ENCODE results near the gene GUCA2B. TPM values are rescaled to one million over a fixed set of nuclear protein-coding genes. Genes with fewer than 3 reads are reported as not detected.

GUCA2B gene
- total RNA-seq, 1 donor from 2014 or later, result not detected

DNA sequence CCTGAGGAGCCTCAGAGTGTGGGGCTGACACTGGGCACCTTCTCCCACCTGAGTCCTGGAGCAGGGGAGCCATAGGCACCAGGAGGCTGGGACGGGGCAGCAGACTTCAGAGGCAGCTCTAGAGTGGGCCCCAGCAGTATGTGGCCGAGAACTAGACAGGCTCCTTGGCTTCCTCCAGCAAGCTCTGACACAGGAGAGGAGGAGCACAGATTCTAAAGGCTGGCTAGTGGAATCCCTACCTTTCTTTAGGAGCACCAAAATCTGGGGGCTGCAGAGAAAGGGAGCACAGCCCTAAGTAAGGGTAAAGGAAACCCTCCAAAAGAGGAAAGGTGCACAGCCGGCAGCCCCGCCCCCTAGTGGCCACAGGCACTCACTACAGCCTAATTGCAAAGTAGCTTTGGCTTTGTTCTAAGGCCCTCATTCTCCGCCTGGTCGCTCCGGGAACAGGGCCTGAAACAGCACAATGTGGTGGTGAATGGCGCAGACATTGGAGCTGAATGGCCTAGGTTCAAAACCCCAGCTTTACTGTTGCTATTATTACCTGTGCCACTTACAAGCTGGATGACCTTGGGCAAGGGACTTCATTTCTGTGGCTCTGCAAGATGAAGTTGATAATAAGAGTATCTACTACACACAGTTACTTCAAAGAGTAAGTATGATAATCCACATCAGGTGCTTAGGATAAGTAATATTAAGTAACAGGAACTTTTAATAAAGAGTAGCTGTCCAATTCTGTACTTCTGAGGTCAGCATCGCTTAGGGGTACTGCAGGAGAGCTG, 20.1 kb downstream of the GUCA2B start:
- Histone ChIP-seq H3K9ac (ENCODE audit: low read depth in 1 of 3, low read length in 3 of 3) (peak overlapping the region in 1 of 3 donors; percentile 57), H3K27me3 (ENCODE audit: control insufficient read depth in 3 of 3, insufficient read depth in 3 of 3, low read length in 3 of 3) (peaks cover 0 to 3% (median 0%) of the 10 kb centered on the region in 3 donors), H3K36me3 (ENCODE audit: control insufficient read depth in 3 of 3, insufficient read depth in 3 of 3, low read length in 3 of 3) (peaks cover 0 to 4% (median 0%) of the 10 kb centered on the region in 3 donors), H3K4me3 (ENCODE audit: low read length in 3 of 3) (peak overlapping the region in 1 of 3 donors; percentile 41), H3K4me1 (ENCODE audit: control insufficient read depth in 3 of 3, insufficient read depth in 3 of 3, low read length in 3 of 3) (peaks cover 9 to 35% (median 25%) of the 10 kb centered on the region in 3 donors), H3K27ac (ENCODE audit: low read depth, low read length) (no peak overlapping the region), H3K9me3 (ENCODE audit: control insufficient read depth in 3 of 3, low read length in 3 of 3) (no peaks in the 10 kb centered on the region)

DNA sequence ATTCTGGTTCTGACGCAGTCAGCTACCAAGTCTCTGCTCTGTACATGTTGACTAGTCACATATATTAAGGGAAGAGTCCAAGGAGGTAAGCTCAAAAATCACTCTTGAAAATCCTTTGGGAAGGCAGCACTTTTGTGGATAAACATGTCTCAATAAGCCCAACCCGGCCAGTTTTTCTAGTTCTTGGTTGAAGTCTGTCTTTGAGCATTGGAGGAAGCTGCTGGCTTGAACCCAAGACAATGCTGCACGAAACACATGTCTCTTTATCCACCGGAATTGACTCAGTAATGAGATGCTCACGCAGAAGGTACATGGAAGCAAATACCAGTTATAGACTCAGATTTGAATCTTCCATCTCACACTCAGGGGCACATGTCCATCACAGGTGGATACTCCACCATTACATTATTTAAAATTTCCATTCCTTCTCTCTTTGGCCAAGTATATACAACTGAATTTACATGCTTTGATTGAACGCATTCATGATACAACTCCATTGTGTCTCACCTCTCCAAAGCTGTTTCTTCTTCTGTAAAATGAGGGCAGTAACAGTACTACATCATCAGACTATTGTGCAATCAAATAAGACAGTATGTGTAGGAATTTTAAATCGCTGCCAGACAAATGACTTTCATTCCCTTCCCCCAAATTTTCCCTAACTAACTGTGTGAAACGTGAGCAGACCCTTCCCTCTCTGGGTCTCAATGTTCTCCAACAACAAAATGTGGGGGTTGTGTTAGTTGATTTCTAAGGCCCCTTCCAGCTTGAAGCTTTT, 20.9 kb downstream of the GUCA2B start:
- peaks cover 0 to 3% (median 0%) of the 10 kb centered on the region in 3 donors for H3K27me3 ChIP-seq (ENCODE audit: control insufficient read depth in 3 of 3, insufficient read depth in 3 of 3, low read length in 3 of 3)
- H3K4me1 ChIP-seq (ENCODE audit: control insufficient read depth in 3 of 3, insufficient read depth in 3 of 3, low read length in 3 of 3), result peaks cover 9 to 35% (median 25%) of the 10 kb centered on the region in 3 donors
- no peak overlapping the region for H3K9ac ChIP-seq (ENCODE audit: low read depth in 1 of 3, low read length in 3 of 3)
- no peaks in the 10 kb centered on the region for H3K9me3 ChIP-seq (ENCODE audit: control insufficient read depth in 3 of 3, low read length in 3 of 3)
- no peak overlapping the region for H3K4me3 ChIP-seq (ENCODE audit: low read length in 3 of 3)
- H3K27ac ChIP-seq (ENCODE audit: low read depth, low read length), result no peak overlapping the region
- peaks cover 0 to 4% (median 0%) of the 10 kb centered on the region in 3 donors for H3K36me3 ChIP-seq (ENCODE audit: control insufficient read depth in 3 of 3, insufficient read depth in 3 of 3, low read length in 3 of 3)

DNA sequence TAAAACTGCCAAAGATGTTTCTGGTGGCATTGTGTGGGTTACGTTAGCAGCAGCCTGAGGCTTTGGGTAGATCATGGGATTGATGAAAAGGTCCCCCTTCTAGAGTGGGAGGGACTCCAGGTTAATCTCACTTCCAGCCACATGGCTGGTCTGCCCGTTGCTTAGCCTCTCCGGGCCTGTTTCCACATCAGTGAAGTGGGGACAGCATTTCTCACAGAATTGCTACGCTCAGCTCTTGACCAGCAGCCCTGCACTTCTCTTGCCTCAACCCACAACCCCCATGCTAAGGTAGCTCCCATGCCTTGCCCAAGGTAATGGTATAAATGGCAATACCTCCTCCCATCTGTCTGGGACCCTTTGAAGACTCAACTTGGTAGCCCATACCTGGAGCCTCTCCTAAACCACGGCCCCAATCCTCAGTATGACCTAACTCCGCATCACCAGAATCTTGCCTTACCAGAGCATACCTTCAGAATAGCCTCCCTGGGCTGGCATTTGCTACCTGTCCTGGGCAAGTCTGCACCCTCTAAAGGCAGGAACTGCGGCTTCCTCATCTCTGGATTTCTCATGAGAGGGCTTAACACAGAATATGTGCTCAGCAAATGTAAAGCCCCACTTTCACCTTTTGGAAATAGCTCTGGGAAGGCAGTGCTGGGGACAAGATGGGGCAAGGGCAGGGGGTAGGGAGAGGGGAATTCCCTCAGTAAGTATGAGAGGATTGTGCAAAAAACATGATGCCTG, 22.3 kb downstream of the GUCA2B start:
- Histone ChIP-seq H3K27ac (ENCODE audit: low read depth, low read length) (no peak overlapping the region), H3K9me3 (ENCODE audit: control insufficient read depth in 3 of 3, low read length in 3 of 3) (no peaks in the 10 kb centered on the region), H3K27me3 (ENCODE audit: control insufficient read depth in 3 of 3, insufficient read depth in 3 of 3, low read length in 3 of 3) (peaks cover 0 to 3% (median 0%) of the 10 kb centered on the region in 3 donors), H3K4me1 (ENCODE audit: control insufficient read depth in 3 of 3, insufficient read depth in 3 of 3, low read length in 3 of 3) (peaks cover 9 to 35% (median 25%) of the 10 kb centered on the region in 3 donors), H3K36me3 (ENCODE audit: control insufficient read depth in 3 of 3, insufficient read depth in 3 of 3, low read length in 3 of 3) (peaks cover 2 to 11% (median 7%) of the 10 kb centered on the region in 3 donors), H3K9ac (ENCODE audit: low read depth in 1 of 3, low read length in 3 of 3) (no peak overlapping the region), H3K4me3 (ENCODE audit: low read length in 3 of 3) (no peak overlapping the region)

DNA sequence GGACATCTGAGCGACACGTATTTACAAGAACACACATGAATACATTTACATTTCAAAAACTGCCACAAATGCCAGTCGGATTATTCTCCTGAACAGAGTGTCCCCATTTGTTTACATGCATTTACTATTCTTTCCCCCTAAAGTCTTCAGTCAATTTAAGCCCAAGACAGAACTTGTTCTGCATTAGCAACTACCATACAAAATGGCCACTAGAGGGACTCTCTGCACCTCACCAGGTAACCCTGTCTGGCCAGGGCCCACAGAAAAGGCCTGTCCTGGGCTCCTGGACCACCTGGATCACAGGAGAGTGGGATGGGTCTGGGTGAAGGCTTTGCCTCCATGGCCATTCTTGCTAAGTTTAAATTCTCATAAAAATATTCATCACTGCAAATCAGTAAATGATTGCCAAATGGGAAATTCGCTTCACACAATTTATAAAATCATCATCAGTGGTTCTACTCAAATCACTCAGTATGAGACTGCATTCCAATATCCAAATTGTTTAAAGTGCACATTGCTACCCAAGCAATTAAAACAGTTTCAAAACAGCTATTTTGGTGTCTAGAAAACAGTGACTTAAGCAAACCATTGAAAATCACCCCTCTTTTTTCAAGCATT, 23.8 kb downstream of the GUCA2B start:
- no peaks in the 10 kb centered on the region for H3K9me3 ChIP-seq (ENCODE audit: control insufficient read depth in 3 of 3, low read length in 3 of 3)
- H3K27ac ChIP-seq (ENCODE audit: low read depth, low read length), result no peak overlapping the region
- no peak overlapping the region for H3K9ac ChIP-seq (ENCODE audit: low read depth in 1 of 3, low read length in 3 of 3)
- peaks cover 9 to 29% (median 19%) of the 10 kb centered on the region in 3 donors for H3K4me1 ChIP-seq (ENCODE audit: control insufficient read depth in 3 of 3, insufficient read depth in 3 of 3, low read length in 3 of 3)
- no peaks in the 10 kb centered on the region for H3K27me3 ChIP-seq (ENCODE audit: control insufficient read depth in 3 of 3, insufficient read depth in 3 of 3, low read length in 3 of 3)
- no peak overlapping the region for H3K4me3 ChIP-seq (ENCODE audit: low read length in 3 of 3)
- peaks cover 10 to 18% (median 15%) of the 10 kb centered on the region in 3 donors for H3K36me3 ChIP-seq (ENCODE audit: control insufficient read depth in 3 of 3, insufficient read depth in 3 of 3, low read length in 3 of 3)

DNA sequence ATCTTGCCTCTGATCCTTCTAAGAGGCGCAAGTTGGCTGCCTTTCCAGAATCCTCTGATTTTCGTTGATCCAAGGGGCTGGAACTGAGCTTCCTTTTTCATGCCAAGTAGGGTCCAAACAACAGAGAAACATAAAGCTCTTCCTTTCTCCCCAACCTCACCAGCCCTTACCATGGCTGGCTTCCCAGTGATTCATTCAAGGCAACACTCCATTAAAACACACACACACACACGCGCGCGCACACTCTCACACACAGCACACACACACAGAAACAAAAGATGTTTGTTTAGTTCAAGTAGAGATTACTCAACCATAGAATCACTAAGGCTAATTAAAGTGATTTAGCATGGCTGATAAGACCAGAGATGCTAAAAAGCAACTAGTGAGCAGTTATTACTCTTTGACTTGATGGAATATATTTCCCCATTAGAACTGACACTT, 24.4 kb downstream of the GUCA2B start:
- H3K36me3 ChIP-seq (ENCODE audit: control insufficient read depth in 3 of 3, insufficient read depth in 3 of 3, low read length in 3 of 3), result peaks cover 10 to 19% (median 15%) of the 10 kb centered on the region in 3 donors
- H3K9me3 ChIP-seq (ENCODE audit: control insufficient read depth in 3 of 3, low read length in 3 of 3), result no peaks in the 10 kb centered on the region
- no peak overlapping the region for H3K4me3 ChIP-seq (ENCODE audit: low read length in 3 of 3)
- peaks cover 9 to 23% (median 14%) of the 10 kb centered on the region in 3 donors for H3K4me1 ChIP-seq (ENCODE audit: control insufficient read depth in 3 of 3, insufficient read depth in 3 of 3, low read length in 3 of 3)
- H3K27ac ChIP-seq (ENCODE audit: low read depth, low read length), result no peak overlapping the region
- no peak overlapping the region for H3K9ac ChIP-seq (ENCODE audit: low read depth in 1 of 3, low read length in 3 of 3)
- no peaks in the 10 kb centered on the region for H3K27me3 ChIP-seq (ENCODE audit: control insufficient read depth in 3 of 3, insufficient read depth in 3 of 3, low read length in 3 of 3)

DNA sequence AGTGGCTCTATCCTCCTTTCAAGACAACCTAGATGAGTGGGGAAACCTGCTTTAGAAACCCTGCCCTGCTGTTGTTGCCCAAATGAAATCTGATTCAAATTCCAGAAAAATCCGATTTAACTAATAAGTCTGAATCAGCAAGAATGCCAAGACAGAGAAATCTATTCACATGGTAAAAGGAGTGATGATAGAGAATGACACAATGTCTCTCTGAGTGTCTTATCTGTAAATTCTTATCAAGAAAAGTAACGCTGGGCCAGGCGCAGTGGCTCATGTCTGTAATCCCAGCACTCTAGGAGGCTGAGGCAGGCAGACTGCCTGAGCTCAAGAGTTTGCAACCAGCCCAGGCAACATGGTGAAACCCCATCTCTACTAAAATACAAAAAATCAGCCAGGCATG, 25.0 kb downstream of the GUCA2B start:
- Histone ChIP-seq H3K36me3 (ENCODE audit: control insufficient read depth in 3 of 3, insufficient read depth in 3 of 3, low read length in 3 of 3) (peaks cover 10 to 19% (median 15%) of the 10 kb centered on the region in 3 donors), H3K27ac (ENCODE audit: low read depth, low read length) (no peak overlapping the region), H3K9ac (ENCODE audit: low read depth in 1 of 3, low read length in 3 of 3) (no peak overlapping the region), H3K9me3 (ENCODE audit: control insufficient read depth in 3 of 3, low read length in 3 of 3) (no peaks in the 10 kb centered on the region), H3K4me3 (ENCODE audit: low read length in 3 of 3) (no peak overlapping the region), H3K27me3 (ENCODE audit: control insufficient read depth in 3 of 3, insufficient read depth in 3 of 3, low read length in 3 of 3) (no peaks in the 10 kb centered on the region), H3K4me1 (ENCODE audit: control insufficient read depth in 3 of 3, insufficient read depth in 3 of 3, low read length in 3 of 3) (peaks cover 3 to 17% (median 7%) of the 10 kb centered on the region in 3 donors)

DNA sequence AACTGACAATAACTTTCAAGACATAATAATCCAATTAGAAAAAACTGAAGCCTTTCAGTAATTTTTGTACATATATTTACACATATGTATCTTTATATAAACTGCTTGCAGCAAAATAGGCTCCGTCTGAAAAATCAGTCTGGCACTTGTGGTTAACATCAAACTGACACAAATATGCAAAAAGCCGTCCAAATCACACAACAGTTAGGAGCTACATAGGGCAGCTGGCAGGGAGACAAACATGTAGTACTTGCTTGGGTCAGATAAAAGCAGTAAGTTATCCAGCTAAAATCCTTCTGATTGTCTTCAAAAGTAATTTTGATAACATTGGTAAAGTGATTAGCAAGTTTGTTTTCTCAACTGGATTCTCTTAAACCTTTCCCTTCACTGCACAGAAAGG, 26.1 kb downstream of the GUCA2B start:
- peaks cover 0 to 6% (median 0%) of the 10 kb centered on the region in 3 donors for H3K4me1 ChIP-seq (ENCODE audit: control insufficient read depth in 3 of 3, insufficient read depth in 3 of 3, low read length in 3 of 3)
- H3K27me3 ChIP-seq (ENCODE audit: control insufficient read depth in 3 of 3, insufficient read depth in 3 of 3, low read length in 3 of 3), result no peaks in the 10 kb centered on the region
- no peak overlapping the region for H3K27ac ChIP-seq (ENCODE audit: low read depth, low read length)
- no peak overlapping the region for H3K9ac ChIP-seq (ENCODE audit: low read depth in 1 of 3, low read length in 3 of 3)
- H3K36me3 ChIP-seq (ENCODE audit: control insufficient read depth in 3 of 3, insufficient read depth in 3 of 3, low read length in 3 of 3), result peaks cover 12 to 19% (median 15%) of the 10 kb centered on the region in 3 donors
- H3K4me3 ChIP-seq (ENCODE audit: low read length in 3 of 3), result no peak overlapping the region
- H3K9me3 ChIP-seq (ENCODE audit: control insufficient read depth in 3 of 3, low read length in 3 of 3), result no peaks in the 10 kb centered on the region

DNA sequence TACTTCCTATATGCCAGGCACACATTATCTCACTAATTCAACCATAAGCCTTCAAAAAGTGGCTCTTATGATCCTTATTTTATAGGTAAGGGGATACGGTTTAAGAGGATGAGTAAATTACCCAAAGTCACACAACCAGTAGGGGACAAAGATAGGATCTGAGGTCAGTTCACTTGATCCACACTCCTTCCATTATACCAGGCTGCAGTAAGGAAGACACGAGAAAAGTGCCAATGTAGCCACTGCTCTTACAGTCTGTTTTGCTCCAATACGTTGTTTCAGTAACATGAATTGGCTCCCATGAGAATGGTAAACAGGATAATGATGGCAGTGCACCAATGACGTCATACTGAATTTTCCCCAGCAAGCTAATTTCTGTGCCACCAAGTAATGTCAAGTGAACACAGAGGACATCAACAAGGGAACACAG, 26.7 kb downstream of the GUCA2B start:
- Histone ChIP-seq H3K27ac (ENCODE audit: low read depth, low read length) (no peak overlapping the region), H3K9me3 (ENCODE audit: control insufficient read depth in 3 of 3, low read length in 3 of 3) (no peaks in the 10 kb centered on the region), H3K27me3 (ENCODE audit: control insufficient read depth in 3 of 3, insufficient read depth in 3 of 3, low read length in 3 of 3) (no peaks in the 10 kb centered on the region), H3K4me1 (ENCODE audit: control insufficient read depth in 3 of 3, insufficient read depth in 3 of 3, low read length in 3 of 3) (no peaks in the 10 kb centered on the region), H3K4me3 (ENCODE audit: low read length in 3 of 3) (no peak overlapping the region), H3K9ac (ENCODE audit: low read depth in 1 of 3, low read length in 3 of 3) (no peak overlapping the region), H3K36me3 (ENCODE audit: control insufficient read depth in 3 of 3, insufficient read depth in 3 of 3, low read length in 3 of 3) (peaks cover 12 to 19% (median 19%) of the 10 kb centered on the region in 3 donors)

DNA sequence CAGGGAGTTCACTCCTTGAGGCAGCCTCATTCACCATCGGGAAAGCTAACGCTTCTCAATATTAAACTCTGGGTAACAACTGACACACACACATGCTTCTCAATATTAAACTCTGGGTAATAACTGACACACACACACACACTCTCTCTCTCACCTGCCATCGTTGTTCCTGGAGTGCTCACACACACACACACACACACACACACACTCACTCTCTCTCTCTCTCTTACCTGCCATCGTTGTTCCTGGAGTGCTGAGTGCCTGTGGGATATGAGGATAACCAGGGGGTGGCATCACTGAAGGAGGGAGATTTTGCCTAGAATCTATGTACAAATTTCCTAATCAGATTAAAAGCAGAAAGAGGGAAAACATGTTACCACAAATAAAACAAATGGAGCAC, 28.5 kb downstream of the GUCA2B start:
- Histone ChIP-seq H3K9me3 (ENCODE audit: control insufficient read depth in 3 of 3, low read length in 3 of 3) (no peaks in the 10 kb centered on the region), H3K27me3 (ENCODE audit: control insufficient read depth in 3 of 3, insufficient read depth in 3 of 3, low read length in 3 of 3) (no peaks in the 10 kb centered on the region), H3K27ac (ENCODE audit: low read depth, low read length) (no peak overlapping the region), H3K4me1 (ENCODE audit: control insufficient read depth in 3 of 3, insufficient read depth in 3 of 3, low read length in 3 of 3) (no peaks in the 10 kb centered on the region), H3K4me3 (ENCODE audit: low read length in 3 of 3) (no peak overlapping the region), H3K36me3 (ENCODE audit: control insufficient read depth in 3 of 3, insufficient read depth in 3 of 3, low read length in 3 of 3) (peaks cover 12 to 20% (median 19%) of the 10 kb centered on the region in 3 donors), H3K9ac (ENCODE audit: low read depth in 1 of 3, low read length in 3 of 3) (no peak overlapping the region)
